Hepatocyte (in vitro differentiated cells): ENCODE measurements around the gene MCMBP. TPM values are rescaled to one million over a fixed set of nuclear protein-coding genes. Genes with fewer than 3 reads are reported as not detected.
A peak's percentile ranks its signal among the peaks of the same experiment; 100 is the strongest.
"Not testable (repeated sequence)": the region's sequence is repeated elsewhere in the genome, so short reads cannot be mapped to it uniquely, and the experiment has no call there.

Experiments
- DNase-seq: peaks from one replicate; pipeline ENCODE4 v3.0.0-alpha.2; 2016; ENCODE audit warnings: low spot score
- H2AFZ ChIP-seq: fragments of 200-600 bp; sonication (generic); 2 replicates; pipeline ENCODE4 v1.6.0; 2016; ENCODE audit warnings: antibody characterized with exemption, mild to moderate bottlenecking
- H3K27ac ChIP-seq: fragments of 200-600 bp; sonication (generic); 2 replicates; pipeline ENCODE4 v1.5.1; 2016; ENCODE audit warnings: mild to moderate bottlenecking
- H3K27me3 ChIP-seq: fragments of 200-600 bp; sonication (generic); 2 replicates; pipeline ENCODE4 v1.6.1; 2016
- H3K36me3 ChIP-seq: fragments of 200-600 bp; sonication (generic); replicated peaks from 2 replicates; pipeline ENCODE4 v1.5.1; 2016; ENCODE audit warnings: low read depth; ENCODE audit not compliant: insufficient read depth
- H3K4me1 ChIP-seq: fragments of 200-600 bp; sonication (generic); 2 replicates; pipeline ENCODE4 v1.5.1; 2016; ENCODE audit warnings: mild to moderate bottlenecking, moderate library complexity; ENCODE audit not compliant: insufficient read depth
- H3K4me2 ChIP-seq: fragments of 200-600 bp; sonication (generic); 2 replicates; pipeline ENCODE4 v1.6.0; 2016
- H3K4me3 ChIP-seq: fragments of 200-600 bp; sonication (generic); 2 replicates; pipeline ENCODE4 v1.5.1; 2016; ENCODE audit warnings: mild to moderate bottlenecking
- H3K79me2 ChIP-seq: fragments of 200-600 bp; sonication (generic); 2 replicates; pipeline ENCODE4 v1.6.0; 2017; ENCODE audit warnings: mild to moderate bottlenecking
- H3K9me2 ChIP-seq: fragments of 200-600 bp; sonication (generic); replicated peaks from 2 replicates; pipeline ENCODE4 v1.6.0; 2017; ENCODE audit warnings: mild to moderate bottlenecking; ENCODE audit not compliant: insufficient read depth
- H3K9me3 ChIP-seq: fragments of 200-600 bp; sonication (generic); 2 replicates; pipeline ENCODE4 v1.5.1; 2016; ENCODE audit warnings: low read depth, mild to moderate bottlenecking
- H4K20me1 ChIP-seq: fragments of 200-600 bp; sonication (generic); 2 replicates; pipeline ENCODE4 v1.6.0; 2016; ENCODE audit warnings: mild to moderate bottlenecking; ENCODE audit not compliant: insufficient read depth, poor library complexity, severe bottlenecking
- EZH2 ChIP-seq: fragments of 200-600 bp; sonication (generic); IDR thresholded peaks from 2 replicates; pipeline ENCODE4 v1.6.1; 2016; ENCODE audit warnings: antibody characterized with exemption, mild to moderate bottlenecking, borderline replicate concordance
- EZH2phosphoT487 ChIP-seq: fragments of 200-600 bp; sonication (generic); IDR thresholded peaks from one replicate; pipeline ENCODE4 v1.6.1; 2018; ENCODE audit warnings: antibody characterized with exemption, mild to moderate bottlenecking, low read depth, moderate library complexity; ENCODE audit not compliant: unreplicated experiment, severe bottlenecking
- WGBS: methylation state at CpG from one replicate; pipeline ENCODE4 v1.1.6; 2016; ENCODE audit warnings: low lambda C conversion rate; ENCODE audit errors: missing lambda C conversion rate; 5-methylcytosine and 5-hydroxymethylcytosine counted together
- polyA plus RNA-seq: library from polyadenylated mRNA; unstranded; fragments of >200 nt; fragmentation: Nextera tagmentation; extraction: Ambion mirVana; gene quantifications from 2 replicates; pipeline ENCODE4 v1.2.1, GENCODE V29; 2016
- total RNA-seq: library from RNA; depleted of rRNA; stranded (reverse); fragments of >200 nt; gene quantifications from 2 replicates; pipeline ENCODE4 v1.2.3, GENCODE V29; 2014
- TF ChIP-seq, protein P1 (sequence below): fragments of 200-600 bp; sonication (generic); IDR thresholded peaks from 2 replicates; pipeline ENCODE4 v1.5.1; 2016; ENCODE audit warnings: antibody characterized with exemption, mild to moderate bottlenecking; ENCODE audit not compliant: poor library complexity

The MCMBP gene
- total and polyA plus RNA-seq, 2 experiments from 2014 or later: 33.8 to 36.1 TPM

- Histone ChIP-seq H4K20me1 (no peaks in the 10 kb centered on the region), H3K4me1 (no peaks in the 10 kb centered on the region), H3K4me2 (no peak overlapping the region), H3K79me2 (no peaks in the 10 kb centered on the region), H3K9me3 (no peaks in the 10 kb centered on the region), H3K4me3 (no peak overlapping the region), H3K36me3 (no peaks in the 10 kb centered on the region), H3K27ac (no peak overlapping the region), H3K9me2 (no peaks in the 10 kb centered on the region), H3K27me3 (no peaks in the 10 kb centered on the region), H2AFZ (no peak overlapping the region)
- TF ChIP-seq EZH2 (no peak), EZH2phosphoT487 (no peak)
- TF ChIP-seq, protein P1, sequence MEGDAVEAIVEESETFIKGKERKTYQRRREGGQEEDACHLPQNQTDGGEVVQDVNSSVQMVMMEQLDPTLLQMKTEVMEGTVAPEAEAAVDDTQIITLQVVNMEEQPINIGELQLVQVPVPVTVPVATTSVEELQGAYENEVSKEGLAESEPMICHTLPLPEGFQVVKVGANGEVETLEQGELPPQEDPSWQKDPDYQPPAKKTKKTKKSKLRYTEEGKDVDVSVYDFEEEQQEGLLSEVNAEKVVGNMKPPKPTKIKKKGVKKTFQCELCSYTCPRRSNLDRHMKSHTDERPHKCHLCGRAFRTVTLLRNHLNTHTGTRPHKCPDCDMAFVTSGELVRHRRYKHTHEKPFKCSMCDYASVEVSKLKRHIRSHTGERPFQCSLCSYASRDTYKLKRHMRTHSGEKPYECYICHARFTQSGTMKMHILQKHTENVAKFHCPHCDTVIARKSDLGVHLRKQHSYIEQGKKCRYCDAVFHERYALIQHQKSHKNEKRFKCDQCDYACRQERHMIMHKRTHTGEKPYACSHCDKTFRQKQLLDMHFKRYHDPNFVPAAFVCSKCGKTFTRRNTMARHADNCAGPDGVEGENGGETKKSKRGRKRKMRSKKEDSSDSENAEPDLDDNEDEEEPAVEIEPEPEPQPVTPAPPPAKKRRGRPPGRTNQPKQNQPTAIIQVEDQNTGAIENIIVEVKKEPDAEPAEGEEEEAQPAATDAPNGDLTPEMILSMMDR: no peak
- 96% methylated on average over 2 of the region's 2 CpGs for WGBS
- no peak for DNase-seq
Observed at GRCh38 chr10:119801176-119801575, 71.5 kb downstream of the MCMBP start.

DNA sequence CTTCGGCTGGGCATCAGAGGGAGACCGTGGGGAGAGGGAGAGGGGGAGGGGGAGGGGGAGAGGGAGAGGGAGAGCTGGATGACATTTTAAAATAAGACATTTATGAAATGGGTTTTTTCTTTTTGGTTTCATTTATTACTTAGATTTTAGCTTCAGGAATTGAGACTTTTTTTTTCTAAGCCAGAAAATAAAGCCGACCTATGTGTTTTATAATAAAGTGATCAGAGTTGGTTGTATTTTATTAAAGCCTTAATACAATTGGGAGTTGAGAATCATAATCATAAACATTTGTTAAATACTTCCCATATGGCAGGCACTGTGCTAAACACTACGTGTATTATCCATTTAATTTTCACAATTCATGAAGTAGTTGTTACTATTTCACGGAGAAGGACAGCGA is 76.6 kb downstream of the MCMBP start:
- whole genome bisulfite sequencing: 94% methylated on average over 4 of the region's 6 CpGs
- Histone ChIP-seq H3K36me3 (no peaks in the 10 kb centered on the region), H3K9me3 (no peaks in the 10 kb centered on the region), H3K79me2 (no peaks in the 10 kb centered on the region), H4K20me1 (no peaks in the 10 kb centered on the region), H2AFZ (no peak overlapping the region), H3K27ac (no peak overlapping the region), H3K9me2 (no peaks in the 10 kb centered on the region), H3K27me3 (no peaks in the 10 kb centered on the region), H3K4me1 (no peaks in the 10 kb centered on the region), H3K4me3 (no peak overlapping the region), H3K4me2 (no peak overlapping the region)
- DNase-seq: no peak
- no peak for TF ChIP-seq EZH2phosphoT487
- TF ChIP-seq, protein P1: no peak

DNA sequence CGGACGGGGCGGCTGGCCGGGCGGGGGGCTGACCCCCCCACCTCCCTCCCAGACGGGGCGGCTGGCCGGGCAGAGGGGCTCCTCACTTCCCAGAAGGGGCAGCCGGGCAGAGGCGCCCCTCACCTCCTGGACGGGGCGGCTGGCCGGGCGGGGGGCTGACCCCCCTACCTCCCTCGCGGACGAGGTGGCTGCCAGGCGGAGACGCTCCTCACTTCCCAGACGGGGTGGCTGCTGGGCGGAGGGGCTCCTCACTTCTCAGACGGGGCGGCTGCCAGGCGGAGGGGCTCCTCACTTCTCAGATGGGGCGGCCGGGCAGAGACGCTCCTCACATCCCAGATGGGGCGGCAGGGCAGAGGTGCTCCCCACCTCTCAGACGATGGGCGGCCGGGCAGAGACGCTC is 77.5 kb downstream of the MCMBP start:
- H2AFZ ChIP-seq, H3K4me3 ChIP-seq, H3K4me1 ChIP-seq, H3K9me3 ChIP-seq, H3K27ac ChIP-seq, H3K36me3 ChIP-seq, H4K20me1 ChIP-seq, DNase-seq, H3K9me2 ChIP-seq, H3K4me2 ChIP-seq, H3K27me3 ChIP-seq, H3K79me2 ChIP-seq: not testable (repeated sequence)
- whole genome bisulfite sequencing: no CpG with 5 or more reads among the region's 32 CpGs

DNA sequence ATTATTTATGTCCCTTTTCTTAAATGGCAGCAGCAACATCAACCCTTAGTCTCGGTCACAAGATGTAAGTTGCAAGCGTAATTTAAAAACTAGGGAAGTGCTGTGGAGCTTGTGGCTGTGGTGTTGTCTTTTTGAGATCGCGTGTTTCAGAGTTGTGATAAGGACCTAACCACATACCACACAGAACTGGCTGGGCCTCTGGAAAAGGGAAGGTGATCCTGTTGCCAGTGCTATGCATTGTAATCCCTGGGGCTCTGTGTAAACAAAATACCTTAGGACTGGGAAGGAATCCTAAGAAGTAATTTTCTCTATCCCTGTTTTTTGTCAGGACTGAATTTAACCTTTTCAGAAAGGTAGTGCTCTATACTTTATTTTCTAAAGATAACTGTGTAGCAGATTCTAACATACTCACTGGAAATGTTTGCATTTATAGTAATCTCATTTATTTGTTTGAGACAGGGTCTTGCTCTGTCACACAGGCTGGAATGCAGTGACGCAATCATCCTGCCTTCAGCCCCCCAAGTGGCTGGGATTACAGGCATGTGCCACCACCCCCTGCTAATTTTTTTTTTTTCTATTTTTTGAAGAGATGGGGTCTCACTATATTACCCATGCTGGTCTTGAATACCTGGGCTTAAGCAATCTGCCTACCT is 86.4 kb downstream of the MCMBP start:
- H3K27me3 ChIP-seq: no peaks in the 10 kb centered on the region
- 22% methylated on average over 5 of the region's 5 CpGs for WGBS
- H3K4me2 ChIP-seq: peak overlapping the region; percentile 6
- no peak overlapping the region for H2AFZ ChIP-seq
- TF ChIP-seq, protein P1: no peak
- TF ChIP-seq EZH2 (no peak), EZH2phosphoT487 (no peak)
- H3K79me2 ChIP-seq: no peaks in the 10 kb centered on the region
- DNase-seq: peak; percentile 64
- peaks cover 15% of the 10 kb centered on the region for H3K4me1 ChIP-seq
- no peaks in the 10 kb centered on the region for H3K9me2 ChIP-seq
- H3K27ac ChIP-seq: peak overlapping the region; percentile 11
- H3K4me3 ChIP-seq: no peak overlapping the region
- no peaks in the 10 kb centered on the region for H4K20me1 ChIP-seq
- no peaks in the 10 kb centered on the region for H3K9me3 ChIP-seq
- H3K36me3 ChIP-seq: no peaks in the 10 kb centered on the region
